Parathyroid adenoma (tissue), 2 donors: Measurements from ENCODE around the gene STAC3.

Source experiments
- H2AFZ ChIP-seq: fragments of 300-600 bp; sonication (generic); one replicate; pipeline ENCODE4 v1.7.0; 2017; ENCODE audit warnings: antibody characterized with exemption, mild to moderate bottlenecking
- H3K27ac ChIP-seq: fragments of 300-600 bp; sonication (generic); one replicate; pipeline ENCODE4 v1.7.0; 2017
- H3K27me3 ChIP-seq: fragments of 300-600 bp; sonication (generic); one replicate; pipeline ENCODE4 v1.7.0; 2017; ENCODE audit warnings: low read length; ENCODE audit not compliant: control insufficient read depth, insufficient read depth
- H3K36me3 ChIP-seq: fragments of 300-600 bp; sonication (generic); one replicate; pipeline ENCODE4 v1.7.0; 2017; ENCODE audit warnings: low read length; ENCODE audit not compliant: control insufficient read depth, insufficient read depth
- H3K4me1 ChIP-seq: fragments of 300-600 bp; sonication (generic); one replicate; pipeline ENCODE4 v1.7.0; 2017; ENCODE audit warnings: control low read depth
- H3K4me2 ChIP-seq: fragments of 300-600 bp; sonication (generic); one replicate; pipeline ENCODE4 v1.7.0; 2017; ENCODE audit warnings: low read length
- H3K4me3 ChIP-seq: fragments of 300-600 bp; sonication (generic); one replicate; pipeline ENCODE4 v1.7.0; 2017; ENCODE audit warnings: low read depth, low read length
- H3K79me2 ChIP-seq: fragments of 300-600 bp; sonication (generic); one replicate; pipeline ENCODE4 v1.7.0; 2017; ENCODE audit warnings: control low read depth
- H3K9ac ChIP-seq: fragments of 300-600 bp; sonication (generic); one replicate; pipeline ENCODE4 v1.7.0; 2017; ENCODE audit warnings: mild to moderate bottlenecking
- H3K9me3 ChIP-seq: fragments of 300-600 bp; sonication (generic); one replicate; pipeline ENCODE4 v1.7.0; 2017; ENCODE audit warnings: low read length; ENCODE audit not compliant: control insufficient read depth
- CTCF ChIP-seq: fragments of 300-600 bp; sonication (generic); IDR thresholded peaks from one replicate; pipeline ENCODE4 v1.7.0; 2017; ENCODE audit warnings: antibody characterized with exemption, mild to moderate bottlenecking
- donor health status: primary hyperparathyroidism.

STAC3 gene

GRCh38 chr12:57241402-57242310 lies 9.3 kb downstream of the STAC3 start:
- no peak overlapping the region for H3K9ac ChIP-seq
- H3K4me3 ChIP-seq, result no peak overlapping the region
- no peak for TF ChIP-seq CTCF
- no peak overlapping the region for H3K4me2 ChIP-seq
- no peak overlapping the region for H3K27ac ChIP-seq
- no peaks in the 10 kb centered on the region for H3K36me3 ChIP-seq
- H3K9me3 ChIP-seq, result no peaks in the 10 kb centered on the region
- no peak overlapping the region for H2AFZ ChIP-seq
- H3K27me3 ChIP-seq, result peaks cover 3% of the 10 kb centered on the region
- H3K79me2 ChIP-seq, result no peaks in the 10 kb centered on the region
- peaks cover 18% of the 10 kb centered on the region for H3K4me1 ChIP-seq

- Histone ChIP-seq H3K9me3 (no peaks in the 10 kb centered on the region), H3K9ac (no peak overlapping the region)
Measured at GRCh38 chr12:57240926-57241401, 10.0 kb downstream of the STAC3 start.

GRCh38 chr12:57240066-57240921 lies 10.7 kb downstream of the STAC3 start:
- H3K36me3 ChIP-seq, result no peaks in the 10 kb centered on the region
- no peaks in the 10 kb centered on the region for H3K79me2 ChIP-seq
- no peak overlapping the region for H3K27ac ChIP-seq
- H3K4me1 ChIP-seq, result peaks cover 18% of the 10 kb centered on the region
- no peaks in the 10 kb centered on the region for H3K9me3 ChIP-seq
- H3K4me2 ChIP-seq, result peak overlapping the region; percentile 32
- TF ChIP-seq CTCF, result peak; percentile 5
- peak overlapping the region; percentile 65 for H2AFZ ChIP-seq
- H3K9ac ChIP-seq, result no peak overlapping the region
- peaks cover 6% of the 10 kb centered on the region for H3K27me3 ChIP-seq
- H3K4me3 ChIP-seq, result peak overlapping the region; percentile 6

More at GRCh38 chr12:57240926-57241401, 10.0 kb downstream of the STAC3 start:
- H2AFZ ChIP-seq, result peak overlapping the region; percentile 65
- TF ChIP-seq CTCF, result no peak
- no peak overlapping the region for H3K27ac ChIP-seq
- no peak overlapping the region for H3K4me3 ChIP-seq
- no peaks in the 10 kb centered on the region for H3K79me2 ChIP-seq
- H3K27me3 ChIP-seq, result peaks cover 6% of the 10 kb centered on the region
- H3K4me1 ChIP-seq, result peaks cover 18% of the 10 kb centered on the region
- H3K4me2 ChIP-seq, result peak overlapping the region; percentile 32
- H3K36me3 ChIP-seq, result no peaks in the 10 kb centered on the region

GRCh38 chr12:57239587-57240065 lies 11.4 kb downstream of the STAC3 start:
- TF ChIP-seq CTCF, result no peak
- Histone ChIP-seq H3K36me3 (no peaks in the 10 kb centered on the region), H3K4me1 (peaks cover 18% of the 10 kb centered on the region), H3K4me3 (no peak overlapping the region), H3K79me2 (no peaks in the 10 kb centered on the region), H3K27me3 (peaks cover 6% of the 10 kb centered on the region), H3K27ac (no peak overlapping the region), H3K4me2 (no peak overlapping the region), H3K9ac (no peak overlapping the region), H3K9me3 (no peaks in the 10 kb centered on the region), H2AFZ (peak overlapping the region; percentile 65)
